ENCODE data around the gene STK25. TPM values are rescaled to one million over a fixed set of nuclear protein-coding genes. Genes with fewer than 3 reads are reported as not detected.

STK25 gene
- total RNA-seq, 2 experiments from 2014 or later, result 120 to 201 TPM

GRCh38 chr2:241485172-241485911 is 23.0 kb downstream of the STK25 start:
- H3K9me3 ChIP-seq (ENCODE audit: low read length), result no peaks in the 10 kb centered on the region
- H3K36me3 ChIP-seq (ENCODE audit: insufficient read depth, low read length), result no peaks in the 10 kb centered on the region
- no peaks in the 10 kb centered on the region for H3K79me2 ChIP-seq (ENCODE audit: insufficient read depth, low read depth, low read length)
- no peaks in the 10 kb centered on the region for H3K9me2 ChIP-seq (ENCODE audit: insufficient read depth, low read length)
- H3K4me3 ChIP-seq (ENCODE audit: low read depth, low read length, poor library complexity, severe bottlenecking), result no peak overlapping the region
- TF ChIP-seq CTCF (conservative IDR thresholded peaks at IDR 0.05; ENCODE audit: low read length), result no peak
- no peak for TF ChIP-seq EZH2phosphoT487 (IDR thresholded peaks at IDR 0.05; ENCODE audit: borderline replicate concordance, low read depth, low read length)
- ChIA-PET CTCF (ENCODE audit: unreplicated experiment) (no interaction called here), POLR2A (interaction anchor here (0.6 kb wide), 1 partner anchor 104 kb away, joined by 3 read pairs; no protein-coding TSS in a partner anchor)
- H3K27ac ChIP-seq (ENCODE audit: low read depth, low read length, poor library complexity, severe bottlenecking), result no peak overlapping the region
- no peak overlapping the region for H3K4me2 ChIP-seq (ENCODE audit: low read length)
- no peak for DNase-seq (ENCODE audit: low spot score)
- no peak overlapping the region for H2AFZ ChIP-seq (ENCODE audit: low read length)
- H3K4me1 ChIP-seq (ENCODE audit: insufficient read depth, low read length, poor library complexity, severe bottlenecking), result no peaks in the 10 kb centered on the region
- intact Hi-C loops (cut with micrococcal nuclease; ENCODE audit: unreplicated experiment), result no loop called here
- H4K20me1 ChIP-seq (ENCODE audit: insufficient read depth, low read length), result no peaks in the 10 kb centered on the region; the same call in 1 of the 2 replicates
- BruUV-seq (replicated peaks), result no TSS peak

- ChIA-PET CTCF (ENCODE audit: unreplicated experiment) (no interaction called here), POLR2A (no interaction called here)
- Histone ChIP-seq H3K79me2 (ENCODE audit: insufficient read depth, low read depth, low read length) (no peaks in the 10 kb centered on the region), H3K4me1 (ENCODE audit: insufficient read depth, low read length, poor library complexity, severe bottlenecking) (no peaks in the 10 kb centered on the region), H3K4me2 (ENCODE audit: low read length) (no peak overlapping the region), H4K20me1 (ENCODE audit: insufficient read depth, low read length) (no peaks in the 10 kb centered on the region; the same call in 1 of the 2 replicates), H3K36me3 (ENCODE audit: insufficient read depth, low read length) (no peaks in the 10 kb centered on the region), H3K4me3 (ENCODE audit: low read depth, low read length, poor library complexity, severe bottlenecking) (no peak overlapping the region), H3K9me3 (ENCODE audit: low read length) (no peaks in the 10 kb centered on the region), H3K9me2 (ENCODE audit: insufficient read depth, low read length) (no peaks in the 10 kb centered on the region), H2AFZ (ENCODE audit: low read length) (no peak overlapping the region), H3K27ac (ENCODE audit: low read depth, low read length, poor library complexity, severe bottlenecking) (no peak overlapping the region)
- TF ChIP-seq CTCF (conservative IDR thresholded peaks at IDR 0.05; ENCODE audit: low read length), result no peak
- TF ChIP-seq EZH2phosphoT487 (IDR thresholded peaks at IDR 0.05; ENCODE audit: borderline replicate concordance, low read depth, low read length), result no peak
- BruUV-seq (replicated peaks), result no TSS peak
- no peak for DNase-seq (ENCODE audit: low spot score)
- intact Hi-C loops (cut with micrococcal nuclease; ENCODE audit: unreplicated experiment), result no loop called here
Measured at GRCh38 chr2:241483305-241483704, 25.1 kb downstream of the STK25 start.
